ENCODE measurements around the gene LAIR1. TPM values are rescaled to one million over a fixed set of nuclear protein-coding genes. Genes with fewer than 3 reads are reported as not detected.
"Not testable (repeated sequence)": the region's sequence is repeated elsewhere in the genome, so short reads cannot be mapped to it uniquely, and the experiment has no call there.

LAIR1 gene
- total RNA-seq, 1 donor from 2014 or later: not detected

- no peak for DNase-seq (ENCODE audit: low spot score)
- no peaks in the 10 kb centered on the region for H3K9me3 Mint-ChIP-seq (ENCODE audit: low read depth)
- H3K4me1 Mint-ChIP-seq (ENCODE audit: low read depth): no peaks in the 10 kb centered on the region
- H3K27me3 Mint-ChIP-seq (ENCODE audit: low read depth): peaks cover 37% of the 10 kb centered on the region
- H3K27ac Mint-ChIP-seq (ENCODE audit: unreplicated experiment): no peak overlapping the region
- H3K4me3 Mint-ChIP-seq (ENCODE audit: unreplicated experiment): no peak overlapping the region
- no peaks in the 10 kb centered on the region for H3K36me3 Mint-ChIP-seq (ENCODE audit: low read depth)
- TF ChIP-seq CTCF (IDR thresholded peaks at IDR 0.05): no peak
Measured at GRCh38 chr19:54389553-54389952, 24.8 kb upstream of the LAIR1 start.

GRCh38 chr19:54388802-54389139 is 24.0 kb upstream of the LAIR1 start:
- no peaks in the 10 kb centered on the region for H3K4me1 Mint-ChIP-seq (ENCODE audit: low read depth)
- peak overlapping the region; percentile 47 for H3K4me3 Mint-ChIP-seq (ENCODE audit: unreplicated experiment)
- H3K9me3 Mint-ChIP-seq (ENCODE audit: low read depth): no peaks in the 10 kb centered on the region
- H3K27ac Mint-ChIP-seq (ENCODE audit: unreplicated experiment): no peak overlapping the region
- TF ChIP-seq CTCF (IDR thresholded peaks at IDR 0.05): no peak
- no peaks in the 10 kb centered on the region for H3K36me3 Mint-ChIP-seq (ENCODE audit: low read depth)
- DNase-seq (ENCODE audit: low spot score): no peak
- H3K27me3 Mint-ChIP-seq (ENCODE audit: low read depth): peaks cover 35% of the 10 kb centered on the region

- no peak for DNase-seq (ENCODE audit: low spot score)
- no peak for TF ChIP-seq CTCF (IDR thresholded peaks at IDR 0.05)
- Mint-ChIP-seq H3K4me1 (ENCODE audit: low read depth) (no peaks in the 10 kb centered on the region), H3K27me3 (ENCODE audit: low read depth) (peaks cover 35% of the 10 kb centered on the region), H3K36me3 (ENCODE audit: low read depth) (no peaks in the 10 kb centered on the region), H3K27ac (ENCODE audit: unreplicated experiment) (no peak overlapping the region), H3K9me3 (ENCODE audit: low read depth) (no peaks in the 10 kb centered on the region), H3K4me3 (ENCODE audit: unreplicated experiment) (peak overlapping the region; percentile 47)
Measured at GRCh38 chr19:54387991-54388801, 23.5 kb upstream of the LAIR1 start.

- Mint-ChIP-seq H3K27me3 (ENCODE audit: low read depth) (peaks cover 21% of the 10 kb centered on the region), H3K4me1 (ENCODE audit: low read depth) (no peaks in the 10 kb centered on the region), H3K9me3 (ENCODE audit: low read depth) (no peaks in the 10 kb centered on the region), H3K4me3 (ENCODE audit: unreplicated experiment) (no peak overlapping the region), H3K27ac (ENCODE audit: unreplicated experiment) (no peak overlapping the region), H3K36me3 (ENCODE audit: low read depth) (no peaks in the 10 kb centered on the region)
- TF ChIP-seq CTCF (IDR thresholded peaks at IDR 0.05): no peak
- no peak for DNase-seq (ENCODE audit: low spot score)
Measured at GRCh38 chr19:54383330-54383729, 18.6 kb upstream of the LAIR1 start.

- not testable (repeated sequence) for H3K36me3 Mint-ChIP-seq (ENCODE audit: low read depth); H3K27ac Mint-ChIP-seq (ENCODE audit: unreplicated experiment); H3K4me3 Mint-ChIP-seq (ENCODE audit: unreplicated experiment); H3K9me3 Mint-ChIP-seq (ENCODE audit: low read depth); H3K4me1 Mint-ChIP-seq (ENCODE audit: low read depth); DNase-seq (ENCODE audit: low spot score)
- peaks cover 15% of the 10 kb centered on the region for H3K27me3 Mint-ChIP-seq (ENCODE audit: low read depth)
Measured at GRCh38 chr19:54382041-54382440, 17.3 kb upstream of the LAIR1 start.

GRCh38 chr19:54380897-54381296 is 16.2 kb upstream of the LAIR1 start:
- no peaks in the 10 kb centered on the region for H3K9me3 Mint-ChIP-seq (ENCODE audit: low read depth)
- TF ChIP-seq CTCF (IDR thresholded peaks at IDR 0.05): no peak
- no peaks in the 10 kb centered on the region for H3K36me3 Mint-ChIP-seq (ENCODE audit: low read depth)

More at GRCh38 chr19:54380897-54381296, 16.2 kb upstream of the LAIR1 start:
- Mint-ChIP-seq H3K4me3 (ENCODE audit: unreplicated experiment) (no peak overlapping the region), H3K27ac (ENCODE audit: unreplicated experiment) (no peak overlapping the region), H3K27me3 (ENCODE audit: low read depth) (peaks cover 17% of the 10 kb centered on the region), H3K4me1 (ENCODE audit: low read depth) (no peaks in the 10 kb centered on the region)
- DNase-seq (ENCODE audit: low spot score): no peak
